ENCODE measurements around the gene TUBA1C.

GRCh38 chr12:49260166-49260565 is 4.7 kb upstream of the TUBA1C start:
- TF ChIP-seq, protein P1, sequence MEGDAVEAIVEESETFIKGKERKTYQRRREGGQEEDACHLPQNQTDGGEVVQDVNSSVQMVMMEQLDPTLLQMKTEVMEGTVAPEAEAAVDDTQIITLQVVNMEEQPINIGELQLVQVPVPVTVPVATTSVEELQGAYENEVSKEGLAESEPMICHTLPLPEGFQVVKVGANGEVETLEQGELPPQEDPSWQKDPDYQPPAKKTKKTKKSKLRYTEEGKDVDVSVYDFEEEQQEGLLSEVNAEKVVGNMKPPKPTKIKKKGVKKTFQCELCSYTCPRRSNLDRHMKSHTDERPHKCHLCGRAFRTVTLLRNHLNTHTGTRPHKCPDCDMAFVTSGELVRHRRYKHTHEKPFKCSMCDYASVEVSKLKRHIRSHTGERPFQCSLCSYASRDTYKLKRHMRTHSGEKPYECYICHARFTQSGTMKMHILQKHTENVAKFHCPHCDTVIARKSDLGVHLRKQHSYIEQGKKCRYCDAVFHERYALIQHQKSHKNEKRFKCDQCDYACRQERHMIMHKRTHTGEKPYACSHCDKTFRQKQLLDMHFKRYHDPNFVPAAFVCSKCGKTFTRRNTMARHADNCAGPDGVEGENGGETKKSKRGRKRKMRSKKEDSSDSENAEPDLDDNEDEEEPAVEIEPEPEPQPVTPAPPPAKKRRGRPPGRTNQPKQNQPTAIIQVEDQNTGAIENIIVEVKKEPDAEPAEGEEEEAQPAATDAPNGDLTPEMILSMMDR (IDR thresholded peaks at IDR 0.05): no peak
- TF ChIP-seq POLR2A (IDR thresholded peaks at IDR 0.05) (no peak), POLR2AphosphoS5 (IDR thresholded peaks at IDR 0.05; ENCODE audit: insufficient read depth in 1 of 2, low read depth in 1 of 2) (no peak)
